ENCODE data around the gene SH2D3C. TPM values are rescaled to one million over a fixed set of nuclear protein-coding genes. Genes with fewer than 3 reads are reported as not detected.

Gene SH2D3C
- total and polyA plus RNA-seq, 4 donors = 34.5 to 51.5 (median 42.0) TPM

DNA sequence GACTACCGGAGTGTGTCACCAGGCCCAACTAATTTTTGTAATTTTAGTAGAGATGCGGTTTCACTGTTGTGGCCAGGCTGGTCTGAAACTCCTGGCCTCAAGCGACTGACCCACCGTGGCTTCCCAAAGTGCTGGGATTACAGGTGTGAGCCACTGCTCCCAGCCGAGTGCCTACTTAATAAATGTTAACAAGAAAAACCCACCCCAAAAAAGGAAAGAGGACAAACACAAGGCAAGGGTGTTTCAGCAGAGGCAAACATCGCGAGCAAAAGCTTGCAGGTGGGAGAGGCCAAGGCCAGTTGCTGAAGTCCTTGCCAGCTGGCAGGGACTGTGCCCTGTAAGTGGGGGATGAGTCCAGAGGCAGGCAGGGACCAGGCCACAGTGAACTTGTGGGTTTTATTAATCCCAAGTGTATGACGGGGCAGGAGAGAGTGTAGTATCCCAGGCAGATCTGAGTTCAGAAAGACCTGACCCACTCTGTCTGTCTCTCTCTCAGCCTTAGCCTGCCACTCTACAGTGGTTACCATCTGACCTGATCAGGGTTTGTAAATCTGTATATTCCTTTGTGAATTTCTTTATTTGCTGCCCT is 17.9 kb upstream of the SH2D3C start:
- peak; percentile 29 for ATAC-seq (ENCODE audit: insufficient read depth, low FRiP score)
- Histone ChIP-seq H3K9ac (ENCODE audit: insufficient read depth in 1 of 2, low read length in 2 of 2) (peak overlapping the region in 1 of 2 donors; percentile 47), H3K27me3 (ENCODE audit: control insufficient read depth in 3 of 3, insufficient read depth in 3 of 3, low read length in 2 of 3) (no peaks in the 10 kb centered on the region), H3K36me3 (ENCODE audit: control insufficient read depth in 4 of 4, insufficient read depth in 4 of 4, low read length in 4 of 4) (peaks cover 0 to 9% (median 3%) of the 10 kb centered on the region in 4 donors), H3K4me1 (ENCODE audit: control insufficient read depth in 5 of 5, insufficient read depth in 5 of 5, low read length in 5 of 5) (peaks cover 0 to 17% (median 8%) of the 10 kb centered on the region in 5 donors), H3K4me3 (no peak overlapping the region), H3K9me3 (ENCODE audit: control insufficient read depth in 4 of 4, insufficient read depth in 3 of 4, low read length in 3 of 4) (no peaks in the 10 kb centered on the region), H3K27ac (ENCODE audit: low read depth in 1 of 2, low read length in 1 of 2) (peak overlapping the region in 1 of 2 donors; percentile 55)
- TF ChIP-seq, protein P1, sequence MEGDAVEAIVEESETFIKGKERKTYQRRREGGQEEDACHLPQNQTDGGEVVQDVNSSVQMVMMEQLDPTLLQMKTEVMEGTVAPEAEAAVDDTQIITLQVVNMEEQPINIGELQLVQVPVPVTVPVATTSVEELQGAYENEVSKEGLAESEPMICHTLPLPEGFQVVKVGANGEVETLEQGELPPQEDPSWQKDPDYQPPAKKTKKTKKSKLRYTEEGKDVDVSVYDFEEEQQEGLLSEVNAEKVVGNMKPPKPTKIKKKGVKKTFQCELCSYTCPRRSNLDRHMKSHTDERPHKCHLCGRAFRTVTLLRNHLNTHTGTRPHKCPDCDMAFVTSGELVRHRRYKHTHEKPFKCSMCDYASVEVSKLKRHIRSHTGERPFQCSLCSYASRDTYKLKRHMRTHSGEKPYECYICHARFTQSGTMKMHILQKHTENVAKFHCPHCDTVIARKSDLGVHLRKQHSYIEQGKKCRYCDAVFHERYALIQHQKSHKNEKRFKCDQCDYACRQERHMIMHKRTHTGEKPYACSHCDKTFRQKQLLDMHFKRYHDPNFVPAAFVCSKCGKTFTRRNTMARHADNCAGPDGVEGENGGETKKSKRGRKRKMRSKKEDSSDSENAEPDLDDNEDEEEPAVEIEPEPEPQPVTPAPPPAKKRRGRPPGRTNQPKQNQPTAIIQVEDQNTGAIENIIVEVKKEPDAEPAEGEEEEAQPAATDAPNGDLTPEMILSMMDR (IDR thresholded peaks at IDR 0.05; ENCODE audit: control extremely low read depth, extremely low read depth) = no peak
- WGBS, 2 donors = 38 to 51% methylated on average over 8 of the region's 8 CpGs
- DNase-seq = peak in 1 of 3 donors; percentile 39

DNA sequence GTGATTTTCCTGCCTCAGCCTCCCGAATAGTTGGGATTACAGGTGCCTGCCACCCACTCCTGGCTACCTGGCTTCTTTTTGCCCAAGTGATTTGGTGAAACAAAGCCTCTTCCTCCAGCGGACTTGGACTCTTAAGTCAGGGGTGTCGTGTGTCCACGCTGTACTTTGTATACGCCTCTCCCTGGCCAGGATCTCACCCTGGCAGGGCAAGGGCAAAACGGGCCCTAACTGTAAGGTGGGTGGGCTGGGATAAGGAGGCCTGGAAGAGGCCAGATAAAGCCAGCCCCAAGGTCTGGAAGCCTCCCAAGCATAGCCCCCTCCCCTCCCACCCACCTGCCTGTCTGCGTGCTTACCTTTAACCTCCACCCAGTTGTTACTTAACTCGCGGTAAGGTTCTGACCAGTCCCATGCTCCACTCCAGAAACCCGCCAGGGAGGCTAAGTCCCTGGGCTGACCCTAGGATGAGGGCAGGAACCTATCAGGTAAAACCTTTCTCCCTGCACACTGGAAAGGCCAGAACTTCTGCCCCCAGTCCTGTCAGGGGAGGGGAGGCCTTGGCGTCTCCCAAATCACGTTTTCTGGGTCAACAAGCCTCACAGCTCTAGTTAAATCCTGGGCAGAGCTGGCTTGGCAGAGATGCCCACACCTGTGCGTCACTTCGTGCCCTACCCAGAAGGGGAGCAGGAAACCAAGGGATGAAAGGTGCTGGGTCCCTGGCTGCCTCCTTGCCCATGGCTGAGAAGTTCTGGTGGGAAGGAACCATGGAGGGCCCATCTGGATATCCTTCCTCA is 15.7 kb upstream of the SH2D3C start:
- H3K9me3 ChIP-seq (ENCODE audit: control insufficient read depth in 4 of 4, insufficient read depth in 3 of 4, low read length in 3 of 4) = no peaks in the 10 kb centered on the region
- no peak for DNase-seq
- WGBS, 2 donors = 62 to 81% methylated on average over 13 to 14 of the region's 14 CpGs
- H3K36me3 ChIP-seq (ENCODE audit: control insufficient read depth in 4 of 4, insufficient read depth in 4 of 4, low read length in 4 of 4) = peaks cover 6 to 27% (median 18%) of the 10 kb centered on the region in 4 donors
- no peak overlapping the region for H3K4me3 ChIP-seq
- TF ChIP-seq, protein P1 (IDR thresholded peaks at IDR 0.05; ENCODE audit: control extremely low read depth, extremely low read depth) = no peak
- ATAC-seq (ENCODE audit: insufficient read depth, low FRiP score) = peak; percentile 37
- no peak overlapping the region for H3K9ac ChIP-seq (ENCODE audit: insufficient read depth in 1 of 2, low read length in 2 of 2)
- peaks cover 0 to 19% (median 8%) of the 10 kb centered on the region in 5 donors for H3K4me1 ChIP-seq (ENCODE audit: control insufficient read depth in 5 of 5, insufficient read depth in 5 of 5, low read length in 5 of 5)
- peak overlapping the region in 1 of 2 donors; percentile 80 for H3K27ac ChIP-seq (ENCODE audit: low read depth in 1 of 2, low read length in 1 of 2)
- no peaks in the 10 kb centered on the region for H3K27me3 ChIP-seq (ENCODE audit: control insufficient read depth in 3 of 3, insufficient read depth in 3 of 3, low read length in 2 of 3)

DNA sequence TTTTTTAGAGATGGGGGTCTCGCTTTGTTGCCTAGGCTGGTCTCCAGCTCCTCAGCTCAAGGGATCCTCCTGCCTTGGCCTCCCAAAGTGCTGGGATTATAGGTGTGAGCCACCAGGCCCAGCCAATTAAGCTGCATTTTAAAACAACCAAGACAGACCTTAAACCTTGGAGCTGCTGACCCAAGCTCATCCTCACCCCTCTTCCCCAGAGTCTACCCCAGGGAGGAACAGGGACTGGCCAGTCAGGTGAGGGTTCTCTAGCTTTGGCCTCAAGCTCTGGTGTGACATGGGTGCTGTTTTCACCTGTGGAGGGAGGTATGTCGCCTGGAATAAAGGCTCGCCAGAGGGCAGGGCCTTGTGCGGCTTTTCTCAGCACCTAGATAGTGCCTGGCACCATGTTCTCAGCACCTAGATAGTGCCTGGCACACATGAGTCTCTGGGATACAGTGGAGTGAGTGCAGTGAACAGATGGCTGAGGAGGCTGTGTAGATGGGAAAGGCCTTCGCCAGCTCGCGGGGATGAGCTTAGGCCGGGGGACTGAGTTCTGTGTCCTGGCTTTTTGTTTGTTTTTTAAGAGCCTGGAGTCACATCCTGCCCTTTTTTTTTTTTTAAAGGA is 14.7 kb upstream of the SH2D3C start:
- Histone ChIP-seq H3K4me3 (no peak overlapping the region), H3K36me3 (ENCODE audit: control insufficient read depth in 4 of 4, insufficient read depth in 4 of 4, low read length in 4 of 4) (peaks cover 6 to 36% (median 26%) of the 10 kb centered on the region in 4 donors), H3K27ac (ENCODE audit: low read depth in 1 of 2, low read length in 1 of 2) (peak overlapping the region in 1 of 2 donors; percentile 30), H3K9me3 (ENCODE audit: control insufficient read depth in 4 of 4, insufficient read depth in 3 of 4, low read length in 3 of 4) (no peaks in the 10 kb centered on the region), H3K9ac (ENCODE audit: insufficient read depth in 1 of 2, low read length in 2 of 2) (no peak overlapping the region), H3K4me1 (ENCODE audit: control insufficient read depth in 5 of 5, insufficient read depth in 5 of 5, low read length in 5 of 5) (peaks cover 0 to 22% (median 8%) of the 10 kb centered on the region in 5 donors), H3K27me3 (ENCODE audit: control insufficient read depth in 3 of 3, insufficient read depth in 3 of 3, low read length in 2 of 3) (no peaks in the 10 kb centered on the region)
- DNase-seq (no peak), ATAC-seq (ENCODE audit: insufficient read depth, low FRiP score) (no peak)
- TF ChIP-seq, protein P1 (IDR thresholded peaks at IDR 0.05; ENCODE audit: control extremely low read depth, extremely low read depth) = no peak
- WGBS, 2 donors = 80 to 81% methylated on average over 7 to 8 of the region's 8 CpGs
